ENCODE measurements around the gene DGCR6L. TPM values are rescaled to one million over a fixed set of nuclear protein-coding genes. Genes with fewer than 3 reads are reported as not detected.
"Not testable (repeated sequence)": the region's sequence is repeated elsewhere in the genome, so short reads cannot be mapped to it uniquely, and the experiment has no call there.

DGCR6L gene
- total RNA-seq, 1 donor from 2014 or later, result 45.2 TPM

DNA sequence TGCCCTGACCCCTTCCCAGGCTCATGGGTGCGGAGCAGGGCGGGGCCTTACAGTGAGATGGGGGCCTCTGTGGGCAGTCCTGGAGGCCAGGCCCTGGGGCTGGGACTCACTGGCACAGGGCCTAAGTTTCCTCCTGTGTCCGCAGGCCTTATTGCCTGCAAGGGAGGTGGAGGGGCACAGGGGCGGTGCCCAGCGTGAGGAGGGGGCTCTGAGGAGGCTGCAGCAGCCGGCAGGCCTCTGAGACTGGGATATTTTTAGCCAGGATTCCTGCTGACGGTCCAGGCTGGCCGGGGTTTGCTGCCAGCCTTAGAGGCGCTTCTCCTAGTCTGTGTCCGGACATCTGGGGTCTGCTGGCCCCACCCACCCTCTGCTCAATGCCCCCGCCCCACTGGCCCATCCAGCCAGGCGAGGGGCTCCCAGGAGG lies 46.1 kb downstream of the DGCR6L start:
- DNase-seq, result no peak
- intact Hi-C loops (cut with micrococcal nuclease), result no loop called here
- peaks cover 5% of the 10 kb centered on the region for H3K4me1 ChIP-seq
- TF ChIP-seq, protein P1, sequence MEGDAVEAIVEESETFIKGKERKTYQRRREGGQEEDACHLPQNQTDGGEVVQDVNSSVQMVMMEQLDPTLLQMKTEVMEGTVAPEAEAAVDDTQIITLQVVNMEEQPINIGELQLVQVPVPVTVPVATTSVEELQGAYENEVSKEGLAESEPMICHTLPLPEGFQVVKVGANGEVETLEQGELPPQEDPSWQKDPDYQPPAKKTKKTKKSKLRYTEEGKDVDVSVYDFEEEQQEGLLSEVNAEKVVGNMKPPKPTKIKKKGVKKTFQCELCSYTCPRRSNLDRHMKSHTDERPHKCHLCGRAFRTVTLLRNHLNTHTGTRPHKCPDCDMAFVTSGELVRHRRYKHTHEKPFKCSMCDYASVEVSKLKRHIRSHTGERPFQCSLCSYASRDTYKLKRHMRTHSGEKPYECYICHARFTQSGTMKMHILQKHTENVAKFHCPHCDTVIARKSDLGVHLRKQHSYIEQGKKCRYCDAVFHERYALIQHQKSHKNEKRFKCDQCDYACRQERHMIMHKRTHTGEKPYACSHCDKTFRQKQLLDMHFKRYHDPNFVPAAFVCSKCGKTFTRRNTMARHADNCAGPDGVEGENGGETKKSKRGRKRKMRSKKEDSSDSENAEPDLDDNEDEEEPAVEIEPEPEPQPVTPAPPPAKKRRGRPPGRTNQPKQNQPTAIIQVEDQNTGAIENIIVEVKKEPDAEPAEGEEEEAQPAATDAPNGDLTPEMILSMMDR (IDR thresholded peaks at IDR 0.05; ENCODE audit: borderline replicate concordance), result no peak
- no peak overlapping the region for H3K27ac ChIP-seq (replicated peaks)
- no peaks in the 10 kb centered on the region for H3K27me3 ChIP-seq (ENCODE audit: low read depth)
- H3K36me3 ChIP-seq, result no peaks in the 10 kb centered on the region
- H3K9me3 ChIP-seq (replicated peaks), result no peaks in the 10 kb centered on the region
- no peak overlapping the region for H3K4me3 ChIP-seq

DNA sequence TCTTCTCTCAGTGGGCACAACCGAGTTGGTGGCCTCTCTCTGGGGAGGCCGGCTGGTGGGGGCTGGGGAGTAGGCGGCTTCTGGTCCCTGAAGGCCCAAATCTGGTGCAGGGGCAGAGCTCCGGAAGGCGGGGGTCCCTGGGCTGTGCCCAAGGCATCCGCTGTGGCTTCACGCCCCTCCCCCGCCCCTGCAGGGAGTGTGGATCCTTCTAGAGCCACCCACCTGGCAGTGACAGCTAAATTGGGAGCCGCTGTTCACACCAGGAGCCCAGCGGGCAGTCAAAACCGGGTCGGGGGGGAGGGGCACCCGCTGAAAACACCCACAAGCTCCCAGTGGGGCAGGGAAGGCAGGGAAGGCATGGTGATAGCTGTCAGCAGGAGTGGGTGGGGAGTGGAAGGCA lies 47.2 kb downstream of the DGCR6L start:
- H3K9me3 ChIP-seq (replicated peaks), result no peaks in the 10 kb centered on the region

DNA sequence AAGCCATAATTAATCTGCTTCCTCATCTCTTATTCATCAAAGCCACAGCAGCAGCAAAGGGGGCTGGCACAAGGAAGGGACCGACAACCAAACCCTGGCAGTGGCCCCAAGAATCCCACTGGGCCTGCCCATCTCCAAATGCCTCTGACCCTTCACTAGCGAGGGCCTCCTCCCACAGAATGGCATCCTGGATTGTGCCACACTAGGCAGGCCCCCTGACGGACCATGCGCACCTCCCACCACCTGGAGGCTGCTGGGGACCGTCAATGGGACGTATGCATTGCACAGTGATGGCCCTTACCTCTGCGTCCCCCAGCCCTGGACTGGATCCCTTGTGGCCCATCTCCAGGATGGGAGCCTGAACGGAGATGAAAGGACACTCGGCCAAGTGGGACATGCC lies 47.7 kb downstream of the DGCR6L start:
- Histone ChIP-seq H3K4me3 (no peak overlapping the region), H3K27me3 (ENCODE audit: low read depth) (no peaks in the 10 kb centered on the region), H3K9me3 (replicated peaks) (no peaks in the 10 kb centered on the region), H3K36me3 (no peaks in the 10 kb centered on the region), H3K27ac (replicated peaks) (no peak overlapping the region), H3K4me1 (peaks cover 16% of the 10 kb centered on the region)
- DNase-seq, result no peak
- intact Hi-C loops (cut with micrococcal nuclease), result no loop called here
- TF ChIP-seq, protein P1 (IDR thresholded peaks at IDR 0.05; ENCODE audit: borderline replicate concordance), result no peak

More for the DNA sequence above, 47.2 kb downstream of the DGCR6L start:
- no peak for DNase-seq
- TF ChIP-seq, protein P1 (IDR thresholded peaks at IDR 0.05; ENCODE audit: borderline replicate concordance), result no peak
- Histone ChIP-seq H3K27me3 (ENCODE audit: low read depth) (no peaks in the 10 kb centered on the region), H3K36me3 (no peaks in the 10 kb centered on the region), H3K4me1 (peaks cover 11% of the 10 kb centered on the region), H3K4me3 (no peak overlapping the region), H3K27ac (replicated peaks) (no peak overlapping the region)
- intact Hi-C loops (cut with micrococcal nuclease), result no loop called here

DNA sequence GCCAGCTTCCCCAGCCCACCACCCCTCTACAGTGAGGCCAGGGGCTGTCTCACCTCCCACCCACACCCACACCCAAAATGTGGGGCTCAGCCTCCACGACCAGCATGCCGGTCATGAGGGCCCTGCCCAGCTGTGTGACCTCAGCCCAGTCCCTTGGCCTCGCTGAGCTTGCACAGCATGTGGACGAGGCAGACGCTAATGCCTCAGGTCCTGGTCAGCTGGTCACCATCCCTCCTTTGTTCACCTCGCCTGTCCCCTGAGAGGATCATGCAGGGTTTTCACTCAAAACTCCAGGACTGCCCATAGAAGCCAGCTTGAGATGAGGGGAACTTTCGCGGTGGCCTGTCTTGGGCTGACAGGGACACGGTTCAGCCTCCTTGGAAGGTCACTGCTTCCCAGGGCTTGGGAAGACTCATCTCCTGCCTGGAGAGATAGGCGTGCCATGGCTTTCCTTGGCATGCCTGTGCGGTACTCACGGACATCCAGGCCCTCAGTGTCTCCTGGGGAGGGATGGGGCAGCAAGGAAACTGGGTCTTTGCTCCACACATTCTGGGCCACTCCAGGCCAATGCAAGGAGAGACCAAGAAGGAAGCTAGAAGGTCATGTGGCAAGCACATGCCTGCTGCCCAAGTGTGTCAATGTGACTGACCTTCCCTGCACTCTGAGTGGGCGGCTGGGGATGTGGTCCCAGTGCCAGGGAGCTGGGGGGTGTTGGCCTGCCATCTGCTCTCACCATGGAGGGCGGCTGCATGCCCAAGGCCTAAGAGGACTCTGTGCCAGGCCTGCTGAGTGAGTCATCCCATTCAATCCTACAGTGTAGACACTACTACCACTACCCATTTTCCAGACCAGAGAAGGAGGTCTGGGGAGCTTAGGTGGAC lies 48.5 kb downstream of the DGCR6L start:
- TF ChIP-seq, protein P1 (IDR thresholded peaks at IDR 0.05; ENCODE audit: borderline replicate concordance), result no peak
- Histone ChIP-seq H3K27ac (replicated peaks) (no peak overlapping the region), H3K27me3 (ENCODE audit: low read depth) (no peaks in the 10 kb centered on the region), H3K4me1 (peaks cover 20% of the 10 kb centered on the region), H3K4me3 (no peak overlapping the region), H3K9me3 (replicated peaks) (no peaks in the 10 kb centered on the region), H3K36me3 (no peaks in the 10 kb centered on the region)
- DNase-seq, result no peak
- intact Hi-C loops (cut with micrococcal nuclease), result no loop called here

DNA sequence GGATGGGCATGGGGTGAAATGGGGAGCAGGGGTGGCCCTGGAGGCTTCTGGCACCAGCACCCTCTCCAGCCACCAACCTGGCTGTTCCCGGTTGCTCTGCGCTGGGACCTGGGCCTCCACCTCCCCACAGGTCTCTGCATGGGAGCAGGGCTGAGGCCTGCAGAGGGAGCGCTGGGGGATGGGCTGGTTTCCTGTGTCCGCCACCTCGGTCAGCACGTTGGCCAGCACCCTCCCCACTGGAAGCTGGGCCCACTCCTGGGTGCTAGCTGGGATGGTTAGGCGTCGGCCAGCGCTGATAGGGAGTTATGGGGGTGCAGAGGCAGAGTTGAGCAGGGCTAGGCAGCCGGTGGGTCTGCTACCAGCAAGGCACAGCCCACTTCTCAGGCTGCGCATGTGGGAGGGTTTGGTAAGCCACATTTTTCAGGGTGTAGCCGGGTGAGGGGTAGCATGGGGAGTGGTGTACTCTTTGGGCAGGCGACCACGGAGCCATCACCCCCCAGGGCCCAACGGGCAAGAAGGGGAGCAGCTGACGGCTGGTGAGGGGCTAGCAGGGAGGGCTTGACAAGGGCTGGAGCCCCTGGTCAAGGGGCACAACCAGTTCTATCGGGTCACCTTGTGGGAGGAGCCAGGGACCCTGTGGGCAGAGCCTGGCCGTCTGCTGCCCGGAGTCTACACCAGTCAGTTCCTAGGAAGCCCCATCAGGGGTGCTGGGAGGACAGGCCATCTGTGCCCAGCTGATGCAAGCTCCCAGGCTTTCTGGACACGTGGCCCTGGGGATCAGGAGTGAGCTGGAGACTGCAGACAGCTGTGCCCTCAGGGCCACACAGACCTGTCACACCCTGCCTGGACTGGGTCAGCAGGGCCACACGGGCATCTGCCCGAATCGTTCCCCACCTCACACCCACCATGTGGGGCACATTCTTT lies 49.4 kb downstream of the DGCR6L start:
- H3K4me3 ChIP-seq; H3K27me3 ChIP-seq (ENCODE audit: low read depth); DNase-seq; H3K9me3 ChIP-seq (replicated peaks); H3K36me3 ChIP-seq; H3K27ac ChIP-seq (replicated peaks); intact Hi-C loops (cut with micrococcal nuclease): not testable (repeated sequence)
- H3K4me1 ChIP-seq, result peaks cover 20% of the 10 kb centered on the region
- TF ChIP-seq, protein P1 (IDR thresholded peaks at IDR 0.05; ENCODE audit: borderline replicate concordance), result peak; percentile 10

DNA sequence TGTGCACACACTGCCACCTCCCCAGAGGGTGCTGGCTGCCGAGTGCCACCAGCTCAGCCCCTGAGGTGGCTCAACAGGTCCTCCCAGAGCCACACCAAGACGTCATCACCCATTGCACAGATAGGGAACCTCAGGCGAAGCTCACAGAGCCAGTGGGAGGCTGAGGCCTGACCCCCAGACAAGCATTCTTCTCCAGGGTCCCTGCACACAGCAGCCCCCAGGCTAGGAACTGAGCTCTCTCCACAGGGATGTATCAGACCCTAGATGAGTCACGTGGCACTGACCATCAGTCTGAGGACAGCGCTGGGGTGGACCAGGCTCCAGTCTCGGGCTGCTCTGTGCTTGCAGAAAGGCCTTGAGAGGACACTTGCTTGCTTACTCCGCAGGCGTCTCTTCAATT lies 50.2 kb downstream of the DGCR6L start:
- DNase-seq; H3K9me3 ChIP-seq (replicated peaks); intact Hi-C loops (cut with micrococcal nuclease): not testable (repeated sequence)

DNA sequence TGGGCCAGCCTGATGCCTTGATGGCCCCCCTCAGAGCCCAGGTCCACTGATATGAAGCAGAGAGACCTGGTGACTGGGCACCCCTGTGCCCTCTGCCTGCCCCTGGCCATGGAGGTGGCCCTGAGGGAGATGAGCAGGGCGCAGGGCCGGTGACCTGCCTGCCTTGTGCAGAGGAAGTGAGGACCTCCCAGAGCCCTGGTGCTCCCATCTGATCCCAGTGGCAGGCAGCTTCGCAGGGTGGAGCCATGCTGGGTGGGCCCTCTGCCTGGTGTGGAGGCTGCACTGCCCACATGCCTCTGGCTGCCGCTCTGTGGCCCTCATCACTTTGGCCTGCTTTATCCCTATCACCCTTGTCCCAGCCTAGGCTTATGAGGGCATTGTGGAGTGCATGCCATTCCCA lies 50.7 kb downstream of the DGCR6L start:
- H3K36me3 ChIP-seq; intact Hi-C loops (cut with micrococcal nuclease); H3K4me3 ChIP-seq; H3K27ac ChIP-seq (replicated peaks); DNase-seq; H3K27me3 ChIP-seq (ENCODE audit: low read depth); H3K9me3 ChIP-seq (replicated peaks): not testable (repeated sequence)
- H3K4me1 ChIP-seq, result peaks cover 20% of the 10 kb centered on the region

More for the DNA sequence above, 50.2 kb downstream of the DGCR6L start:
- H3K27ac ChIP-seq (replicated peaks); H3K4me3 ChIP-seq; H3K36me3 ChIP-seq; H3K27me3 ChIP-seq (ENCODE audit: low read depth): not testable (repeated sequence)
- H3K4me1 ChIP-seq, result peaks cover 20% of the 10 kb centered on the region

Data from left ventricle myocardium inferior (tissue), 1 donor.